Left ventricle myocardium inferior (tissue), 1 donor: Measurements from ENCODE around the gene SLC36A1. TPM values are rescaled to one million over a fixed set of nuclear protein-coding genes. Genes with fewer than 3 reads are reported as not detected.
"Not testable (repeated sequence)": the region's sequence is repeated elsewhere in the genome, so short reads cannot be mapped to it uniquely, and the experiment has no call there.

Source experiments
- DNase-seq: peaks from one replicate; pipeline ENCODE4 v3.0.0-alpha.2; 2020
- H3K27ac ChIP-seq: fragments of 200-600 bp; replicated peaks from 2 replicates; pipeline ENCODE4 v1.8.0; 2021
- H3K27me3 ChIP-seq: fragments of 200-600 bp; 2 replicates; pipeline ENCODE4 v1.8.0; 2021; ENCODE audit warnings: low read depth
- H3K36me3 ChIP-seq: fragments of 200-600 bp; 2 replicates; pipeline ENCODE4 v1.8.0; 2021
- H3K4me1 ChIP-seq: fragments of 200-600 bp; 2 replicates; pipeline ENCODE4 v1.8.0; 2021
- H3K4me3 ChIP-seq: fragments of 200-600 bp; 2 replicates; pipeline ENCODE4 v1.8.0; 2021; ENCODE audit warnings: mild to moderate bottlenecking, moderate library complexity
- H3K9me3 ChIP-seq: fragments of 200-600 bp; replicated peaks from 2 replicates; pipeline ENCODE4 v1.8.0; 2021
- intact Hi-C: fragments of 100-400 bp; cut with micrococcal nuclease; formaldehyde crosslinking; loops from one replicate; pipeline ENCODE4 v1.11.0; 2022
- total RNA-seq: library from RNA; stranded (reverse); fragmentation: NEBNext Ultra II Directional; extraction: Animal tissue kit (Norgen Biotek cat#: 25700); gene quantifications from one replicate; pipeline ENCODE4 v1.2.1, GENCODE V29; 2021
- TF ChIP-seq, protein P1 (sequence below): fragments of 200-600 bp; IDR thresholded peaks from 2 replicates; pipeline ENCODE4 v1.8.0; 2021; ENCODE audit warnings: antibody characterized with exemption, mild to moderate bottlenecking, borderline replicate concordance
- donor health status: DM: no; HTN: yes; CAD: no; lungs with severe emphysema.

Gene SLC36A1
- total RNA-seq, 1 donor from 2014 or later: 3.1 TPM

DNA sequence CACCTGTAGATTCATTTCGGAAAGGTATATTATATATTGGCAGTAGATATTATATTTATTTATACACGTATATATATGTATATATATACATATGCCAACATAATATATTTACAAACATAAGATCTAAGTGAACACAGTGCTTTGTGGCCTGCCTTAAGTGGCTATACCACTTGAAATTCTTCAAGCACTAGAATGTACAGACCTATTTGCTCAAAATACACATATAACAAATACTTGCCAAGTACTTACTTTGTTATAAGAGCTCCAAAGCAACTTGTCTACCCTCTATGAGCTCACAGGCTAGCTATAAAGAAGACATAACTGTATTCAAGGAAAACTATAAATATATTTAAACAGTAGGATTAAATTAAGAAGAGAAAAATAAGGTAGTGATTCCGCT is 33.6 kb upstream of the SLC36A1 start:
- DNase-seq: no peak
- Histone ChIP-seq H3K4me3 (no peak overlapping the region), H3K36me3 (no peaks in the 10 kb centered on the region), H3K9me3 (peaks cover 19% of the 10 kb centered on the region), H3K27me3 (peaks cover 20% of the 10 kb centered on the region), H3K27ac (no peak overlapping the region), H3K4me1 (peaks cover 4% of the 10 kb centered on the region)
- TF ChIP-seq, protein P1, sequence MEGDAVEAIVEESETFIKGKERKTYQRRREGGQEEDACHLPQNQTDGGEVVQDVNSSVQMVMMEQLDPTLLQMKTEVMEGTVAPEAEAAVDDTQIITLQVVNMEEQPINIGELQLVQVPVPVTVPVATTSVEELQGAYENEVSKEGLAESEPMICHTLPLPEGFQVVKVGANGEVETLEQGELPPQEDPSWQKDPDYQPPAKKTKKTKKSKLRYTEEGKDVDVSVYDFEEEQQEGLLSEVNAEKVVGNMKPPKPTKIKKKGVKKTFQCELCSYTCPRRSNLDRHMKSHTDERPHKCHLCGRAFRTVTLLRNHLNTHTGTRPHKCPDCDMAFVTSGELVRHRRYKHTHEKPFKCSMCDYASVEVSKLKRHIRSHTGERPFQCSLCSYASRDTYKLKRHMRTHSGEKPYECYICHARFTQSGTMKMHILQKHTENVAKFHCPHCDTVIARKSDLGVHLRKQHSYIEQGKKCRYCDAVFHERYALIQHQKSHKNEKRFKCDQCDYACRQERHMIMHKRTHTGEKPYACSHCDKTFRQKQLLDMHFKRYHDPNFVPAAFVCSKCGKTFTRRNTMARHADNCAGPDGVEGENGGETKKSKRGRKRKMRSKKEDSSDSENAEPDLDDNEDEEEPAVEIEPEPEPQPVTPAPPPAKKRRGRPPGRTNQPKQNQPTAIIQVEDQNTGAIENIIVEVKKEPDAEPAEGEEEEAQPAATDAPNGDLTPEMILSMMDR: no peak
- intact Hi-C loops: no loop called here

DNA sequence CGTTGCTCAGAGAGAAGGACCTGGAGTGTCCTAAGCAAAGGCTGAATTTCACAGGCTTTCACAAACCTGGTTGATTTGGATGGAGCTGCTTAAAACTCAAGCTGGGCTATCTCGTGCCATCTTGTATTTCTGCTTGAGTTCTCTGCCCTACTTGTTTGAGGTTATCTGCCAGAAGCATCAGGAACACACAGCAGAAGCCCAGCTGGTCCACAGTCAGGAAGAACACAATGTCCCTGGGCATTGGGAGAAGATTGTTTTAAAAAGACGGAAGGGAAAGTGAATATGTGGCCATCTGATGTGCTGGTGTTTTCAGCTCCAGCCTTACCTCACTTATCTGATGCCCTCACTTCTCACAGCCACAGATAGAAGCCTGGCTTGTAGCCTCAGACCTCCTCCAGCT is 32.9 kb upstream of the SLC36A1 start:
- Histone ChIP-seq H3K4me1 (no peaks in the 10 kb centered on the region), H3K36me3 (no peaks in the 10 kb centered on the region), H3K4me3 (no peak overlapping the region), H3K27ac (no peak overlapping the region), H3K9me3 (peaks cover 19% of the 10 kb centered on the region), H3K27me3 (peaks cover 20% of the 10 kb centered on the region)
- TF ChIP-seq, protein P1: no peak
- intact Hi-C loops: no loop called here
- no peak for DNase-seq

DNA sequence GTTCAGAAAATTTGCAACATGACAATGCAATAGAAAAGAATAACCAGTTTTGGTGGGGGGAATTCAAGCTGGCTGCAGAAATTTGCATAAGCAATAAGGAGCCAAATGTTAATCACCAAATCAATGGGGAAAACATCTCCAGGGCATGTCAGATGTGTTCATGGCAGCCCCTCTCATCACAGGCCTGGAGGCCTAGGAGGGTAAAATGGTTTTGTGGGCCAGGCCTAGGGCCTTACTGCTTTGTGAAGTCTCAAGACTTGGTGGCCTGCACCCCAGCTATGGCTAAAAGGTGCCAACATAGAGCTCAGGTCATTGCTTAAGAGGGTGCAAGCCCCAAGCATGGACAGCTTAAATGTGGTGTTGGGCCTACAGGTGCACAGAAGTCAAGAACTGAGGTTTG is 29.7 kb upstream of the SLC36A1 start:
- Histone ChIP-seq H3K9me3 (peaks cover 19% of the 10 kb centered on the region), H3K27ac (no peak overlapping the region), H3K4me3 (no peak overlapping the region), H3K4me1 (no peaks in the 10 kb centered on the region), H3K27me3 (peaks cover 2% of the 10 kb centered on the region), H3K36me3 (no peaks in the 10 kb centered on the region)
- no peak for DNase-seq
- intact Hi-C loops: no loop called here
- TF ChIP-seq, protein P1: no peak

GRCh38 chr5:151420127-151420526 is 27.3 kb upstream of the SLC36A1 start:
- Histone ChIP-seq H3K4me1 (no peaks in the 10 kb centered on the region), H3K36me3 (no peaks in the 10 kb centered on the region), H3K27ac (no peak overlapping the region), H3K4me3 (no peak overlapping the region), H3K9me3 (peaks cover 19% of the 10 kb centered on the region), H3K27me3 (peaks cover 22% of the 10 kb centered on the region)
- DNase-seq: no peak
- intact Hi-C loops: no loop called here
- TF ChIP-seq, protein P1: no peak

GRCh38 chr5:151424892-151425523 is 22.4 kb upstream of the SLC36A1 start:
- DNase-seq: no peak
- Histone ChIP-seq H3K4me1 (no peaks in the 10 kb centered on the region), H3K36me3 (no peaks in the 10 kb centered on the region), H3K27ac (no peak overlapping the region), H3K27me3 (peaks cover 39% of the 10 kb centered on the region), H3K4me3 (no peak overlapping the region), H3K9me3 (no peaks in the 10 kb centered on the region)
- intact Hi-C loops: no loop called here
- TF ChIP-seq, protein P1: no peak

- peaks cover 39% of the 10 kb centered on the region for H3K27me3 ChIP-seq
- H3K36me3 ChIP-seq, H3K27ac ChIP-seq, H3K4me3 ChIP-seq, H3K9me3 ChIP-seq, H3K4me1 ChIP-seq, DNase-seq, intact Hi-C loops: not testable (repeated sequence)
Measured at GRCh38 chr5:151426347-151426746, 21.1 kb upstream of the SLC36A1 start.
